Upper lobe of left lung (tissue), 6 donors: ENCODE data around the gene EIF3F. TPM values are rescaled to one million over a fixed set of nuclear protein-coding genes. Genes with fewer than 3 reads are reported as not detected.

ENCODE experiments used
- ATAC-seq, 2 donors: fragments of 200-7000 bp; cut with Tn5 transposase; one replicate each; pipeline ENCODE4 v1.9.1; 2022; ENCODE audit warnings: mild to moderate bottlenecking in 2 of 2, moderate library complexity in 2 of 2; ENCODE audit not compliant: low FRiP score in 2 of 2
- DNase-seq, 2 donors: peaks; one replicate each; pipeline ENCODE4 v3.0.0-alpha.2; 2019 to 2020
- H3K27ac ChIP-seq, 4 donors: fragments of 200-600 bp; sonication (generic); one replicate each; pipeline ENCODE4 v1.5.1; 2016 to 2019
- H3K27me3 ChIP-seq, 4 donors: fragments of 200-600 bp; sonication (generic); one replicate each; pipeline ENCODE4 v1.5.1; 2017 to 2019
- H3K36me3 ChIP-seq, 4 donors: fragments of 200-600 bp; sonication (generic); one replicate each; pipeline ENCODE4 v1.5.1; 2016 to 2019
- H3K4me1 ChIP-seq, 4 donors: fragments of 200-600 bp; sonication (generic); one replicate each; pipeline ENCODE4 v1.5.1; 2018 to 2019
- H3K4me3 ChIP-seq, 4 donors: fragments of 200-600 bp; sonication (generic); one replicate each; pipeline ENCODE4 v1.5.1; 2017 to 2019; ENCODE audit warnings: mild to moderate bottlenecking in 2 of 4, moderate library complexity in 1 of 4
- H3K9me3 ChIP-seq, 4 donors: fragments of 200-600 bp; sonication (generic); one replicate each; pipeline ENCODE4 v1.5.1; 2018 to 2019
- CTCF ChIP-seq, 6 experiments: fragments of 450-650 bp in 4 of 6; fragments of 200-600 bp in 2 of 6; sonication (generic) in 2 of 6; IDR thresholded peaks; one replicate each; pipeline ENCODE4 v1.5.1; 2016 to 2019; ENCODE audit warnings: antibody characterized with exemption in 6 of 6
- EP300 ChIP-seq, 4 donors: sonication (generic); formaldehyde crosslinking; IDR thresholded peaks; one replicate each; pipeline ENCODE4 v1.5.1; 2017; ENCODE audit warnings: antibody characterized with exemption in 4 of 4, control low read depth in 2 of 4
- POLR2A ChIP-seq, 4 donors: fragments of 450-650 bp; IDR thresholded peaks; one replicate each; pipeline ENCODE4 v1.5.1; 2016 to 2017; ENCODE audit warnings: antibody characterized with exemption in 4 of 4, mild to moderate bottlenecking in 2 of 4
- POLR2AphosphoS5 ChIP-seq, 2 donors: sonication (generic); formaldehyde crosslinking; IDR thresholded peaks; one replicate each; pipeline ENCODE4 v1.5.1; 2017; ENCODE audit warnings: antibody characterized with exemption in 2 of 2
- WGBS, 2 donors: methylation state at CpG; one replicate each; pipeline ENCODE4 v1.1.5; 2017 to 2018; 5-methylcytosine and 5-hydroxymethylcytosine counted together
- total RNA-seq, 6 donors: library from RNA; depleted of rRNA in 4 of 6; stranded (reverse); fragments of >200 nt in 4 of 6; gene quantifications; one replicate each; pipeline versions ENCODE4 v1.1.0 to v1.2.1, GENCODE V29; 2016 to 2021
- donor health status: DM: no; HTN: no; CAD: no; lungs with moderate emphysema.
- donor health status: DM: no; HTN: yes; CAD: no; lungs with severe emphysema.

Gene EIF3F
- total RNA-seq, 6 donors from 2014 or later: 135 to 321 (median 235) TPM

GRCh38 chr11:8023831-8024555 is 36.9 kb downstream of the EIF3F start:
- ATAC-seq: no peak
- Histone ChIP-seq H3K27ac (no peak overlapping the region), H3K27me3 (peaks cover 0 to 16% (median 13%) of the 10 kb centered on the region in 4 donors), H3K9me3 (no peaks in the 10 kb centered on the region), H3K4me1 (peaks cover 6 to 13% (median 12%) of the 10 kb centered on the region in 4 donors), H3K4me3 (no peak overlapping the region), H3K36me3 (no peaks in the 10 kb centered on the region)
- DNase-seq: no peak
- TF ChIP-seq POLR2AphosphoS5 (IDR thresholded peaks at IDR 0.05) (no peak), CTCF (IDR thresholded peaks at IDR 0.05) (no peak), EP300 (IDR thresholded peaks at IDR 0.05) (no peak), POLR2A (IDR thresholded peaks at IDR 0.05) (no peak)
- WGBS, 2 donors: 86 to 91% methylated on average over 12 of the region's 12 CpGs

- 56 to 68% methylated on average over 3 of the region's 3 CpGs for WGBS, 2 donors
- peaks cover 0 to 2% (median 2%) of the 10 kb centered on the region in 4 donors for H3K4me1 ChIP-seq
- DNase-seq: no peak
- H3K9me3 ChIP-seq: no peaks in the 10 kb centered on the region
- peaks cover 0 to 4% (median 4%) of the 10 kb centered on the region in 4 donors for H3K27me3 ChIP-seq
- H3K27ac ChIP-seq: no peak overlapping the region
- TF ChIP-seq POLR2A (IDR thresholded peaks at IDR 0.05) (no peak), POLR2AphosphoS5 (IDR thresholded peaks at IDR 0.05) (no peak), EP300 (IDR thresholded peaks at IDR 0.05) (no peak), CTCF (IDR thresholded peaks at IDR 0.05) (no peak)
- no peak overlapping the region for H3K4me3 ChIP-seq
- no peak for ATAC-seq
- no peaks in the 10 kb centered on the region for H3K36me3 ChIP-seq
Measured at GRCh38 chr11:8025123-8025522, 38.0 kb downstream of the EIF3F start.

DNA sequence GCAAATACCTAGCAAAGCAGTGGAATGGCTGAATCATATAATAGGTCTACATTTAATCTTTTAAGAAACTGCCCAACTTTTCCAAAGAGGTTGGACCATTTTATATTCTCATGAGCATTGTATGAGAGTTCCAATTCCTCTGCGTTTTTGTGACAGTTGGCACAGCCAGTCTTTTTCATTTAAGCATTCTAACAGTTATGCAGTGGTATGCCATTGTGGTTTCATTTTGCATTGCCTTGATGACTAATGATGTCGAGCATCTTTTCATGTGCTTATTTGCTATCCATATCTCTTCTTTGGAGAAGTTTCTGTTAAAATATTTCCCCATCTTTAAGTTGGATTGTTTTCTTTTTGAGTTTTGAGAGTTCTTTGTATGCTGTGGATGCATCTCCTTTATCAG is 38.7 kb downstream of the EIF3F start:
- Histone ChIP-seq H3K27me3 (no peaks in the 10 kb centered on the region), H3K4me1 (no peaks in the 10 kb centered on the region), H3K36me3 (no peaks in the 10 kb centered on the region), H3K9me3 (no peaks in the 10 kb centered on the region), H3K27ac (no peak overlapping the region), H3K4me3 (no peak overlapping the region)
- WGBS, 2 donors: 50 to 65% methylated on average over 2 of the region's 2 CpGs
- DNase-seq: no peak
- no peak for ATAC-seq
- TF ChIP-seq EP300 (IDR thresholded peaks at IDR 0.05) (no peak), POLR2A (IDR thresholded peaks at IDR 0.05) (no peak), POLR2AphosphoS5 (IDR thresholded peaks at IDR 0.05) (no peak), CTCF (IDR thresholded peaks at IDR 0.05) (no peak)

DNA sequence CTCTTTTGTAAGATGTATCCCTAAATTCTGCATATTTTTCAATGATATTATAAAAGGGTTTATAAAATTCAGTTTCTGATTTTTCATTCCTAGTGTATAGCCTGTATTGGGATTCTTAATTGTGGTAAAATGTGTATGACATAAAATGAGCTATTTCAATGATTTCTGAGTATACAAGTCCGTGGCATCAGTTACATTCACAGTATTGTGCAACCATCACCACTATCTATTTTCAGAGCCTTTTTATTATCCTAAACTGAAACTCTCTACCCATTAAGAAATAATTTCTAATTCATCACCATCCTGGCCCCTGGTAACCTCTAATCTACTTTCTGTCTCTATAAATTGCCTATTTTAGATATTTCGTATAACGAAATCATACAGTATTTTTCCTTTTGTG is 39.8 kb downstream of the EIF3F start:
- no peak overlapping the region for H3K27ac ChIP-seq
- no peak for DNase-seq
- no peaks in the 10 kb centered on the region for H3K27me3 ChIP-seq
- H3K9me3 ChIP-seq: no peaks in the 10 kb centered on the region
- TF ChIP-seq POLR2AphosphoS5 (IDR thresholded peaks at IDR 0.05) (no peak), POLR2A (IDR thresholded peaks at IDR 0.05) (no peak), CTCF (IDR thresholded peaks at IDR 0.05) (no peak), EP300 (IDR thresholded peaks at IDR 0.05) (no peak)
- no peak for ATAC-seq
- no peak overlapping the region for H3K4me3 ChIP-seq
- H3K4me1 ChIP-seq: no peaks in the 10 kb centered on the region
- no peaks in the 10 kb centered on the region for H3K36me3 ChIP-seq
- 88 to 93% methylated on average over 3 of the region's 3 CpGs for WGBS, 2 donors

DNA sequence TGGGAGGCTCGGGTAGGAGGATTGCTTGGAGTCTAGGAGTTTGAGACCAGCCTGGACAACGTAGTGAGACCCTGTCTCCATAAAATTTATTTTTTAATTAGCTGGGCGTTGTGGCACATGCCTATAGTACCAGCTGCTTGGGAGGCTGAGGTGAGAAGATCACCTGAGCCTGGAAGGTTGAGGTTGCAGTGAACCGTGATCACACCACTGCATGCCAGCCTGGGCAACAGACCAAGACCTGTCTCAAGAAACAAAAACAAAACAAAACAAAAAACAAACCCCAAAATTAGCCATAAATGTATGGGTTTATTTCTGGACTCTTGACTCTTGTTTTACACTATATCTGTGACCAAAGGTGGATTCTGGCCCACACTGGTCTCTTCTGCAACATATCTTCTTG is 41.6 kb downstream of the EIF3F start:
- DNase-seq (no peak), ATAC-seq (no peak)
- no peak for TF ChIP-seq CTCF (IDR thresholded peaks at IDR 0.05)
- no peak for TF ChIP-seq POLR2A (IDR thresholded peaks at IDR 0.05)
- no peak for TF ChIP-seq POLR2AphosphoS5 (IDR thresholded peaks at IDR 0.05)
- no peak for TF ChIP-seq EP300 (IDR thresholded peaks at IDR 0.05)
- Histone ChIP-seq H3K4me1 (peaks cover 4 to 8% (median 7%) of the 10 kb centered on the region in 4 donors), H3K27ac (no peak overlapping the region), H3K36me3 (no peaks in the 10 kb centered on the region), H3K9me3 (no peaks in the 10 kb centered on the region), H3K4me3 (no peak overlapping the region), H3K27me3 (peaks cover 0 to 4% (median 0%) of the 10 kb centered on the region in 4 donors)
- WGBS, 2 donors: 80 to 83% methylated on average over 4 of the region's 4 CpGs
